Naive thymus-derived CD8-positive, alpha-beta T cell (primary cell): ENCODE measurements around the gene SLC9A1. TPM values are rescaled to one million over a fixed set of nuclear protein-coding genes. Genes with fewer than 3 reads are reported as not detected.
"Not testable (repeated sequence)": the region's sequence is repeated elsewhere in the genome, so short reads cannot be mapped to it uniquely, and the experiment has no call there.

ENCODE experiments used
- ATAC-seq, 2 donors: fragments of 150-1000 bp; cut with Tn5 transposase in 1 of 2; sonication (Bioruptor Pico), chemical (Tn5 transposase) in 1 of 2; 1 replicate in 1 of 2; 2 replicates in 1 of 2; pipeline ENCODE4 v1.10.0; 2021; ENCODE audit warnings: mild to moderate bottlenecking in 2 of 2, moderate library complexity in 2 of 2
- POLR2A ChIA-PET: fragments of 350-600 bp; sonication (Branson Sonifier 250); formaldehyde crosslinking; loops from one replicate; lab custom pipeline; 2021; ENCODE audit warnings: antibody characterized with exemption; lab: Charles Lee
- DNase-seq, 10 donors: peaks; one replicate each; pipeline versions ENCODE4 v3.0.0 to v3.0.0-alpha.2; 2020 to 2022
- H3K27ac Mint-ChIP-seq, 10 donors: one replicate each; pipeline ENCODE4 v1.8.0; 2020 to 2022; ENCODE audit warnings: mild to moderate bottlenecking in 10 of 10, mixed read lengths in 10 of 10, moderate library complexity in 4 of 10, inconsistent platforms in 1 of 10
- H3K27me3 Mint-ChIP-seq, 5 donors: one replicate each; pipeline ENCODE4 v1.8.0; 2021 to 2022; ENCODE audit warnings: mixed read lengths in 5 of 5
- H3K36me3 Mint-ChIP-seq, 3 donors: one replicate each; pipeline ENCODE4 v1.8.0; 2020 to 2022; ENCODE audit warnings: mixed read lengths in 3 of 3, mild to moderate bottlenecking in 2 of 3, inconsistent platforms in 1 of 3
- H3K4me1 Mint-ChIP-seq, 4 donors: one replicate each; pipeline ENCODE4 v1.8.0; 2021 to 2022; ENCODE audit warnings: mixed read lengths in 4 of 4
- H3K4me3 Mint-ChIP-seq, 10 donors: one replicate each; pipeline ENCODE4 v1.8.0; 2020 to 2022; ENCODE audit warnings: mild to moderate bottlenecking in 10 of 10, mixed read lengths in 10 of 10, moderate library complexity in 6 of 10, inconsistent platforms in 1 of 10
- H3K9me3 Mint-ChIP-seq, 9 donors: one replicate each; pipeline ENCODE4 v1.8.0; 2020 to 2022; ENCODE audit warnings: mixed read lengths in 9 of 9, mild to moderate bottlenecking in 3 of 9, inconsistent platforms in 1 of 9, moderate library complexity in 1 of 9
- polyA plus RNA-seq, 3 donors: library from polyadenylated mRNA; unstranded; fragments of 300-500 nt; fragmentation: Illumina TruSeq; gene quantifications; one replicate each; pipeline ENCODE4 v1.2.3, GENCODE V29; 2021
- total RNA-seq, 8 experiments: library from RNA in 2 of 8; stranded (reverse) in 2 of 8; gene quantifications; one replicate each; pipeline ENCODE4 v1.2.3 and lab custom pipeline; 2021 to 2026

The SLC9A1 gene
- total and polyA plus RNA-seq, 5 experiments from 2014 or later, result 4.5 to 17.7 (median 14.2) TPM

GRCh38 chr1:27129225-27129624 is 25.7 kb downstream of the SLC9A1 start:
- peaks cover 0 to 16% (median 5%) of the 10 kb centered on the region in 3 donors for H3K36me3 Mint-ChIP-seq
- POLR2A ChIA-PET, result interaction anchor here (1.0 kb wide), 1 partner anchor 10 kb away, joined by 4 read pairs; no protein-coding TSS in a partner anchor
- H3K9me3 Mint-ChIP-seq, result no peaks in the 10 kb centered on the region
- ATAC-seq (no peak), DNase-seq (no peak)
- H3K4me3 Mint-ChIP-seq, result no peak overlapping the region
- no peaks in the 10 kb centered on the region for H3K27me3 Mint-ChIP-seq
- peak overlapping the region in 1 of 10 donors; percentile 32 for H3K27ac Mint-ChIP-seq
- peaks cover 8 to 15% (median 12%) of the 10 kb centered on the region in 4 donors for H3K4me1 Mint-ChIP-seq

DNA sequence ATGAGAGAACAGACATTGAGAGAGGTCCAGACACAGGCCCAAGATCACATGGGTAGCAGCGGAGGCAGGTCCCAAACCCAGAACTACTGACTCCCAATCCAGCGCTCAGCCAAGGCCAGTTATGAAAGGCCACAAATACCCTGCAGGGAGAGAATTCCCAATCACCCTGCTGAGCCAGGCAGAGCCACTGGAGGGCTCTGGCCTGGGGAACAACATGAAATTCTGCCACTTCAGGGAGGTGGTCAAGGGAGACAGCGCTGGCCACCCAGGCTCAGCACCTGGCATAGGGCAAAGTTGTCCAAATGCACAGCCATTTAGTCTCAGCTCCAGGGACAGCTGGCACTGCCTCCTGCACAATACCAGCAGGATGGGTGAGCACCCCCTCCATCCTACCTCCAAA is 27.5 kb downstream of the SLC9A1 start:
- Mint-ChIP-seq H3K27me3 (no peaks in the 10 kb centered on the region), H3K27ac (peak overlapping the region in 1 of 10 donors; percentile 34), H3K4me1 (peaks cover 8 to 20% (median 12%) of the 10 kb centered on the region in 4 donors), H3K9me3 (no peaks in the 10 kb centered on the region), H3K4me3 (no peak overlapping the region), H3K36me3 (peaks cover 0 to 10% (median 4%) of the 10 kb centered on the region in 3 donors)
- POLR2A ChIA-PET, result interaction anchor here (2.4 kb wide), 1 partner anchor 25 kb away, joined by 6 read pairs; no protein-coding TSS in a partner anchor
- ATAC-seq (no peak), DNase-seq (no peak)

- Mint-ChIP-seq H3K27ac (peak overlapping the region in 3 of 10 donors; percentile 24 to 72 (median 34)), H3K4me1 (peaks cover 5 to 20% (median 12%) of the 10 kb centered on the region in 4 donors)
- POLR2A ChIA-PET, result interaction anchor here (2.4 kb wide), 1 partner anchor 26 kb away, joined by 6 read pairs; no protein-coding TSS in a partner anchor
These were observed 28.5 kb downstream of the SLC9A1 start for GRCh38 chr1:27126391-27126790.

GRCh38 chr1:27125125-27125524 is 29.8 kb downstream of the SLC9A1 start:
- H3K9me3 Mint-ChIP-seq, H3K4me3 Mint-ChIP-seq, ATAC-seq, POLR2A ChIA-PET, H3K27me3 Mint-ChIP-seq, DNase-seq: not testable (repeated sequence)
- peaks cover 0 to 22% (median 4%) of the 10 kb centered on the region in 3 donors for H3K36me3 Mint-ChIP-seq
- H3K27ac Mint-ChIP-seq, result peak overlapping the region in 2 of 10 donors; percentile 38 to 72
- H3K4me1 Mint-ChIP-seq, result peaks cover 2 to 20% (median 13%) of the 10 kb centered on the region in 4 donors

More at GRCh38 chr1:27126391-27126790, 28.5 kb downstream of the SLC9A1 start:
- Mint-ChIP-seq H3K36me3 (peaks cover 0 to 18% (median 4%) of the 10 kb centered on the region in 3 donors), H3K4me3 (no peak overlapping the region), H3K9me3 (no peaks in the 10 kb centered on the region), H3K27me3 (no peaks in the 10 kb centered on the region)
- no peak for ATAC-seq
- DNase-seq, result no peak

GRCh38 chr1:27124405-27124804 is 30.5 kb downstream of the SLC9A1 start:
- Mint-ChIP-seq H3K27ac (no peak overlapping the region), H3K36me3 (peaks cover 0 to 24% (median 4%) of the 10 kb centered on the region in 3 donors)

DNA sequence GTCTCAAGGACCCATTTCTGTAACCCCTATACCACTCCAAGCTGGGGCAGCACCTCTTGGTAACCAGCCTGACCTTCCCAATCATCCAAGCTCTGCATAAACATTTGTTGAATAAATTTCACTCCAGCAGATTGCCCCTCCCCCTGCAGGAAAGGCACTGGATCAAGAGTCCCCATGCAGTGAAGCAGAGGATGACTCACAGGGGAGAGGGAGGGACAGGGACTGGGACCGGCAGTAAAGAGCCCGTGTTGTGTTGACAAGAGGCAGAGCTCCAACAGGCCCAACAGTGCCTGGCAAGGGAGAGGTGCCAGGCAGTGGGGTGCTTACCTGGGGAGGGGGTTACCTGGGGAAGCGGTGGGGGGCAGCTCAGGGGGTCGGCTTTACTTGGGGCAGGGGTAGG is 32.3 kb downstream of the SLC9A1 start:
- no peak overlapping the region for H3K4me3 Mint-ChIP-seq
- no peak for DNase-seq
- no peaks in the 10 kb centered on the region for H3K27me3 Mint-ChIP-seq
- no peaks in the 10 kb centered on the region for H3K9me3 Mint-ChIP-seq
- H3K27ac Mint-ChIP-seq, result peak overlapping the region in 4 of 10 donors; percentile 28 to 83 (median 60)
- peaks cover 0 to 20% (median 0%) of the 10 kb centered on the region in 3 donors for H3K36me3 Mint-ChIP-seq
- H3K4me1 Mint-ChIP-seq, result peaks cover 3 to 24% (median 13%) of the 10 kb centered on the region in 4 donors
- no peak for ATAC-seq
- POLR2A ChIA-PET, result interaction anchor here (0.6 kb wide), 2 partner anchors 10 to 461 kb away, joined by 3 to 4 read pairs; no protein-coding TSS in a partner anchor

More at GRCh38 chr1:27124405-27124804, 30.5 kb downstream of the SLC9A1 start:
- Mint-ChIP-seq H3K4me1 (peaks cover 3 to 25% (median 12%) of the 10 kb centered on the region in 4 donors), H3K4me3 (no peak overlapping the region), H3K27me3 (no peaks in the 10 kb centered on the region), H3K9me3 (no peaks in the 10 kb centered on the region)
- DNase-seq, result no peak
- POLR2A ChIA-PET, result interaction anchor here (1.0 kb wide), 1 partner anchor 12 kb away, joined by 3 read pairs; no protein-coding TSS in a partner anchor
- no peak for ATAC-seq

DNA sequence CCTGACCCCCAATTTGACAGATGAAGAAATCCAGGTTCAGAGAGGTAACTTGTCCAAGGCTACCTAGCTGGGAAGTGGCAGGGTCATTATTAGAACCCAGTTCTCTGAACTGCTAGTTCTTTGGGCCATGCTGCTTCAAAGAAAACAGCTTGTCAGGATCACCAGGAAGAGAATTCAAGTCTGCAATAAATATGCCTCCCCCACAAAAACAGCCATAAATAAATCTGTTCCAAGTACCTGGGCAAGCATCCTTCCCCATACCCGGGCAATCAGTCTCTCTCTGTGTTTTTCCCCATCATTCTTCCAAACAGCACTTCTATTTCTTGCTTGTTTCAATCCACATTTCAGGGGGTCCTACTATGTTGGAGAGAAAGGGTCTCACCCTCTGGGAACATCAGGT is 34.1 kb downstream of the SLC9A1 start:
- Mint-ChIP-seq H3K36me3 (peaks cover 0 to 15% (median 0%) of the 10 kb centered on the region in 3 donors), H3K9me3 (no peaks in the 10 kb centered on the region), H3K27ac (peak overlapping the region in 8 of 10 donors; percentile 2 to 80 (median 36)), H3K4me1 (peaks cover 12 to 32% (median 20%) of the 10 kb centered on the region in 4 donors), H3K4me3 (no peak overlapping the region), H3K27me3 (no peaks in the 10 kb centered on the region)
- DNase-seq, result no peak
- POLR2A ChIA-PET, result no interaction called here
- no peak for ATAC-seq

DNA sequence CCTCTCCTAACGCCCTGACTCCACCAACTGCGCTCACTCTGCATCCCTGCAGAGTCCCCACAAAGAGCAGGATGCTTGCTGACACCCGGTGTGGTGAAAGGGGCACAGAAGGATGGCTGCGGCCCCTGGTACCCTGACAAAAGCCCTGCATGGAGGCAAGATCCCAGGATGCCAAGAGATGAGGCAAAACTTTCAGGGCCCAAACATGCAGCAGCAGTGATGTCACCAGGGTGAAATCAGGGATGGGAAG is 36.6 kb downstream of the SLC9A1 start:
- H3K27ac Mint-ChIP-seq, result peak overlapping the region in 4 of 10 donors; percentile 9 to 52 (median 34)
- H3K4me3 Mint-ChIP-seq, result no peak overlapping the region
- POLR2A ChIA-PET, result no interaction called here

DNA sequence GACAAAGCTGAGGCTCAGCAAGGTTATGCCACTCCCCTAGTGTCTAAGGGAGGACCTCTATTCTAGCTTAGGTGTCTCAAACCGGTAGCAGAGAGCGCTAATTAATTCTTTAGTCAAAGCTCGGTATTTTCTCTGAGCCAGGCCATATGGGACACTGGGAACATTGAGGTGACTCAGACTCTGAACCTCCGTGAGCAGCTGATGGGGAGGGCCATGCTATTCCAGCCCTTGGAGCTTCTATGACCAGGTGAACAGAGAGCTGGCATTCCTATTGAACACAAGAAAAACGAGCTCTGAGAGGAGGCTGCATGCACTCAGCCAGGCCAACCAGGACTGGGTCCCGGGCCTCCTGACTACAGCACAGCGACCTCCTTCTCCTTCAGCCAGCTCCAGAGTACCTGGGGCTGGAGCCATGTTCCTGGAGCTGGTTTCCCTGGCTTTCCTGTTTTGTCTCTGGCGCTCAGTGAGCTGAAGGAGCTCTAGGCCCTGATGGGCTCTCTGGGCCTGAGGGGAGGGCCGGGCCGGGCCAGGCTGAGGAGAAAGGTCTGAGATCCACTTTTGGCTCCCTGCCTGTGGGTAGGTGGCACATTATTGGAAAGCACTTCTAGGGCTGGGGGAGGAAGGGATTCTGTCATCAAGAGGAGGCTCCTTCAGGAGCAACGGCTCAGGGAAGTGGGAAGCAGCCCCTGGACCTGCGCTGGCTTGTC is 37.0 kb downstream of the SLC9A1 start:
- no peak for ATAC-seq
- Mint-ChIP-seq H3K27ac (peak overlapping the region in 5 of 10 donors; percentile 9 to 99 (median 46)), H3K4me3 (no peak overlapping the region), H3K4me1 (peaks cover 35 to 54% (median 46%) of the 10 kb centered on the region in 4 donors), H3K27me3 (no peaks in the 10 kb centered on the region), H3K9me3 (no peaks in the 10 kb centered on the region), H3K36me3 (peaks cover 0 to 15% (median 0%) of the 10 kb centered on the region in 3 donors)
- DNase-seq, result no peak
- POLR2A ChIA-PET, result interaction anchor here (1.3 kb wide), 1 partner anchor 37 kb away, joined by 9 read pairs; the partner anchor contains the start of gene SLC9A1

More for the DNA sequence above, 36.6 kb downstream of the SLC9A1 start:
- Mint-ChIP-seq H3K27me3 (no peaks in the 10 kb centered on the region), H3K36me3 (peaks cover 0 to 15% (median 0%) of the 10 kb centered on the region in 3 donors), H3K4me1 (peaks cover 33 to 49% (median 42%) of the 10 kb centered on the region in 4 donors), H3K9me3 (no peaks in the 10 kb centered on the region)
- DNase-seq, result no peak
- ATAC-seq, result no peak

GRCh38 chr1:27116697-27117096 is 38.2 kb downstream of the SLC9A1 start:
- Mint-ChIP-seq H3K27ac (peak overlapping the region; percentile 42 to 99 (median 79)), H3K4me3 (peak overlapping the region in 5 of 10 donors; percentile 1 to 70 (median 11)), H3K36me3 (peaks cover 0 to 8% (median 0%) of the 10 kb centered on the region in 3 donors), H3K27me3 (no peaks in the 10 kb centered on the region), H3K4me1 (peaks cover 38 to 65% (median 58%) of the 10 kb centered on the region in 4 donors), H3K9me3 (no peaks in the 10 kb centered on the region)
- ATAC-seq (no peak), DNase-seq (no peak)
- POLR2A ChIA-PET, result interaction anchor here (1.3 to 6.8 kb wide), 2 partner anchors 21 to 38 kb away, joined by 9 to 53 read pairs; partner anchors contain the start of gene SLC9A1

- peaks cover 38 to 66% (median 60%) of the 10 kb centered on the region in 4 donors for H3K4me1 Mint-ChIP-seq
These were observed 38.7 kb downstream of the SLC9A1 start for GRCh38 chr1:27116232-27116631.

DNA sequence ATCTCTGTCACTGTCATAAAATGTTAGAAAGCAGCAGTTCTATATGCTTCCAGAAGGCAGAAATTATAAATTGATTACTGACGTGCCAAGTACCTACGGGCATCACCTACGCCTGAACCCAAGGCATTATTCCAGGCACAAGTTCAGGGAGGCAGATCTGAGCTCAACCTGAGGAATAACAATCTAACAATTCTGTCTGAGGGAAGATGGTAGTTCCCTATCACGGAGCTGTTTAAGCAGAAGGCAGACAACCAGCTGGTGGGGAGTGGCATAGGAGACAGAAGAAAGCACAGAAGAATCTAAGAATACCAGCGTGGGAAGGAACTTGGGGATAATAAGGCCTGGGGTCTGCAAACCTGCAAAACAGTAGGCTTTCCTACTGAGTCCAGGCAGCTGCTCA is 40.4 kb downstream of the SLC9A1 start:
- Mint-ChIP-seq H3K9me3 (no peaks in the 10 kb centered on the region), H3K4me3 (peak overlapping the region in 8 of 10 donors; percentile 64 to 94 (median 86)), H3K36me3 (peaks cover 0 to 3% (median 0%) of the 10 kb centered on the region in 3 donors), H3K4me1 (peaks cover 38 to 73% (median 67%) of the 10 kb centered on the region in 4 donors), H3K27ac (peak overlapping the region; percentile 93 to 99 (median 98)), H3K27me3 (no peaks in the 10 kb centered on the region)
- no peak for ATAC-seq
- POLR2A ChIA-PET, result interaction anchor here (0.7 to 6.8 kb wide), 7 partner anchors 11 to 170 kb away, joined by 3 to 92 read pairs (median 6); partner anchors contain the start of genes SLC9A1 and WDTC1
- DNase-seq, result no peak

More at GRCh38 chr1:27116232-27116631, 38.7 kb downstream of the SLC9A1 start:
- Mint-ChIP-seq H3K36me3 (peaks cover 0 to 6% (median 0%) of the 10 kb centered on the region in 3 donors), H3K9me3 (no peaks in the 10 kb centered on the region), H3K4me3 (peak overlapping the region in 3 of 10 donors; percentile 11 to 90 (median 34)), H3K27ac (peak overlapping the region in 9 of 10 donors; percentile 42 to 99 (median 78)), H3K27me3 (no peaks in the 10 kb centered on the region)
- ATAC-seq (no peak), DNase-seq (no peak)
- POLR2A ChIA-PET, result interaction anchor here (0.6 to 6.8 kb wide), 4 partner anchors 22 to 211 kb away, joined by 3 to 92 read pairs (median 30); partner anchors contain the start of gene SLC9A1
